HG03097 (cell line): ENCODE data around the gene OSBPL2.
A peak's percentile ranks its signal among the peaks of the same experiment; 100 is the strongest.

Source experiments
- ATAC-seq: cut with Tn5 transposase; IDR thresholded peaks from one replicate; pipeline ENCODE4 v1.9.1; 2021; ENCODE audit not compliant: unreplicated experiment, low FRiP score

The OSBPL2 gene

GRCh38 chr20:62296724-62297448 lies 58.6 kb downstream of the OSBPL2 start:
- ATAC-seq, result no peak

GRCh38 chr20:62297449-62298227 lies 59.3 kb downstream of the OSBPL2 start:
- no peak for ATAC-seq

- no peak for ATAC-seq
Observed at GRCh38 chr20:62298577-62299249, 60.4 kb downstream of the OSBPL2 start.

GRCh38 chr20:62299666-62300236 lies 61.4 kb downstream of the OSBPL2 start:
- ATAC-seq, result no peak

DNA sequence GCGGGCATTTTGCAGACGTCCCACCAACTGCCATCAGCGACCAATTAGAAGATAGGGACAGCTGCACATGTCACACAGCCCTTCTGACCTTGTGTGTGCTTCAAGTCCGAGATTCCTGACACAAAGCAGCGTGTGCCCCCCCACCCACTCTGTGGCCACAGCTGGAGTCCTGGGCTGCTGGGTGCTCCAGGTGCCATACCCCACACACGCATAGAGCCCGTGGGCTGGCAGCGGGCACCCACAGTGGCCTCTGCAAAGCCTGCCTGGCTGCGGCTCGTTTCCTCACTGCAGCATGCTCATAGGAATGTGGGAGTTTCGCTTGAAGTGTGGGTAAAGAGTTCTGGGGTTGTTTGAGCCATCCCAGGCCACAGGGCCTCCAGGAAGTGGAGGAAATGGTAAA lies 62.0 kb downstream of the OSBPL2 start:
- no peak for ATAC-seq

DNA sequence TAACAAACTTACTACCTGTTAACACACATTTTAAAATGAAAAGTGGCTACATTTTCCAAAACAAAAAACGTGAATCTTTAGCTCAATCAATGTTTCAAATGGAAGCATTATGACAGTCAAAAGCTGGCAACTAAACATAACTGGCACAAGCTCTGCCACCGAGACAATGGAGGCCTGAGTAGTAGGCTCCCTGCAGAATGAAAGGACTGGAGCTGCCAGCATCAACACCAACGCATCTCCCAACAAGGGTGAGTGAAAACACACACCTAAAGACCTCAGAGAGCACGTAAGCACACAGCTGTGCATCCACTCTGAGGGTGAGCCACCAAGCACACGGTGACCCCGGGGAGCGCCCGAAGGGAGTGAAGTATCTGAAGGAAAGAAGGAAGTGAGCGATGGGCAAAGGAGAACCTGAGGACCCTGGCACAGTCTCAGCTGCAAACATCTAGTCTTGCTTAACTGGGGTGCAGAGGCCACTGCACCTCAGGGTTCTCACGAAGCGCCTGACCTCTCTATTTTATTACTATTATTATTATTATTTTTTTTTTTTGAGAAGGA lies 62.9 kb downstream of the OSBPL2 start:
- no peak for ATAC-seq

- peak; percentile 37 for ATAC-seq
Observed at GRCh38 chr20:62301773-62302340, 63.5 kb downstream of the OSBPL2 start.

- ATAC-seq, result peak; percentile 83
Observed at GRCh38 chr20:62302341-62303061, 64.2 kb downstream of the OSBPL2 start, which contains the start of gene ADRM1. Gene ADRM1 (plus strand): TSS chr20:62302997. CDS start chr20:62303569, 572 bp downstream.

- no peak for ATAC-seq
Observed at GRCh38 chr20:62303062-62303339, 64.7 kb downstream of the OSBPL2 start.

GRCh38 chr20:62303340-62304226 lies 65.3 kb downstream of the OSBPL2 start:
- no peak for ATAC-seq

DNA sequence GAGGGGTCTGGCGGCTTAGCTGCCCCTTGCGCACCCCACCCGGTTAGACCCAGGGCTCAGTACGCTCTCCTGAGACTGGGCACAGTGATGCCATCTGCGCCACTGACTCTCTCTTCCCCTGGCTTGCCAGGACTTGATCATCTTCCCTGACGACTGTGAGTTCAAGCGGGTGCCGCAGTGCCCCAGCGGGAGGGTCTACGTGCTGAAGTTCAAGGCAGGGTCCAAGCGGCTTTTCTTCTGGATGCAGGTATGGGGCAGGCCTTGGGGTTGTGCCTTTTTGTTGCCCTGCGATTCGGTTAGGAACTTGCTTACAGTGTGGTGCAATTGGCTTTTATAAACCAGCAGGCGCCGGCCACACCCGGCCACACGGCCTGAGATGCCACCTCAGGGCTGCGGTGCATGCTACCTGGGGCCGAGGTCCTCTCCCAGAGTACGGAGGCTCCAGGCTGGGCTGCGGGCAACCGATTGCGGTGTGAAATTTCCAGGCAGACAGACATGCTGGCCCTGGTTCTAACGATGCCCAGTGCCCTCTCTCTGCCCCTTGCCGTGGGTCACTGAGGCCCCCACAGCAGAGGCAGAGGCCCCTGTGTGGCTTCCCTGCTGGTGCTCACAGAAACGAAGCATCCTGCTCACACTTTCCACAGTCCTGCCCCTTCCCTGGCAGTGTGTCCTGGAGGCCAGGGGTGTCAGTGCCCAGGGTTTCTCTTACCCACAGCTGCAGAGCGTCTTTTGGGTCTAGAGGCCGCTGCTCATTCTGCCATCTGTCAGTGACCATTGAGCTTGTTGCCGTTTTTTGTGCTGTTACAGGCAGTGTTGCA lies 66.2 kb downstream of the OSBPL2 start:
- no peak for ATAC-seq

GRCh38 chr20:62305149-62305764 lies 66.9 kb downstream of the OSBPL2 start:
- no peak for ATAC-seq

DNA sequence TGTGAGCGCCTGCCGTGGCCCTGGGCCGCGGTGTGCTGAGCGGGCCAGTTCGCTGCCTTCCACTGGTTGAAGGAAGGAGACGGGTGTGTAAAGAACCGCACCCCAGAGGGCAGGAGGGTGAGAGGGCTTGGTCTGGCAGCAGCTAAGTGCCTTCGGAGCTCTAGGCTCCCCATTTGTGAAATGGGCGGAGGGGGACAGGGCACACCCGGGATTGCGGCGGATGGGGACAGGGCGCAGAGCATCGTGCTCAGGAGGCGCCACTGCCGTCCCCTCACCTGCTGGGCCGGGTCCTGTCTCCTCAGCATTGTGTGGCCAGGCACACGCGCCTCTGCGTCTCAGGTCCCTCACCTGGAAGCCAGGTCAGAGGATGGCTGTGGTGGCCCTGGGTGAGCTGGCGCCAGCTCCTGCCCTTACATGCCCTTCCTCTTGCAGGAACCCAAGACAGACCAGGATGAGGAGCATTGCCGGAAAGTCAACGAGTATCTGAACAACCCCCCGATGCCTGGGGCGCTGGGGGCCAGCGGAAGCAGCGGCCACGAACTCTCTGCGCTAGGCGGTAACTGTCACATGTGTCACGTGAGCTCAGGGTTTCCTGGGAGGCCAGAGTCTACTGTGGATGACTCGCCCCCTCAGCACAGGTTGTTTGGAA lies 67.6 kb downstream of the OSBPL2 start:
- ATAC-seq, result no peak

DNA sequence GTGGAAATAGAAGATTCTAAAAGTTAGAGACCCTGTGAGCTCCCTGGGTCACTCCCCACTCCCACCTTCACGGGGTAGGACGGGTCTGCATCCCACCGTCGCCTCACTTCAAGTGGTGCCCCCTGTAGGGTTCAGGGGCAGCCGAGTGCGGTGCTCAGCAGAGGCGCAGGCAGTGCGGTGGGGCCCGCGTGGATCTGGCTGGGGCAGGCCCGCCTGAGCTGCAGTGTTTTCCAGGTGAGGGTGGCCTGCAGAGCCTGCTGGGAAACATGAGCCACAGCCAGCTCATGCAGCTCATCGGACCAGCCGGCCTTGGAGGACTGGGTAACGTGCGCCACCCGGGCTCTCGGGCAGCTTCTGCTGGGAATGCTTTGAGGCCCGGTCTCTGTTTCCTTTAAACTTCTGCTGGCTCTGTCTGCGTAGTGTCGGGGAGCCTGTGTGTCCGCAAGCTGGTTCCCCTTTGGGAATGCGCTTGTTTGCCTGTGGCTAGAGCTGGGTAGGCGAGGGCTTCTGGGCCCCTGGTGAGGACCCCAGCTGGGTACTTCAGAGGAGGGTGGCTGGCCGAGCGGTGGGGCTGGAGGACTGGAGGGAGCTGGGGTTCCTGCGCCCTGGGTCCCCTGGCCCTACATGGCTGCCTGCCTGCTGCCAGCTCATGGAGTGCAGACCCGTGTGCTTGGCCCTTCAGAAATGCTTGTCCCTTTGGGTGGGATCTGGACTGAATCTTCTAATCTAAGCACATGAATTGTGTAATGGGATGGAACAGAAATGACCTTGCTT lies 68.3 kb downstream of the OSBPL2 start:
- ATAC-seq, result no peak

DNA sequence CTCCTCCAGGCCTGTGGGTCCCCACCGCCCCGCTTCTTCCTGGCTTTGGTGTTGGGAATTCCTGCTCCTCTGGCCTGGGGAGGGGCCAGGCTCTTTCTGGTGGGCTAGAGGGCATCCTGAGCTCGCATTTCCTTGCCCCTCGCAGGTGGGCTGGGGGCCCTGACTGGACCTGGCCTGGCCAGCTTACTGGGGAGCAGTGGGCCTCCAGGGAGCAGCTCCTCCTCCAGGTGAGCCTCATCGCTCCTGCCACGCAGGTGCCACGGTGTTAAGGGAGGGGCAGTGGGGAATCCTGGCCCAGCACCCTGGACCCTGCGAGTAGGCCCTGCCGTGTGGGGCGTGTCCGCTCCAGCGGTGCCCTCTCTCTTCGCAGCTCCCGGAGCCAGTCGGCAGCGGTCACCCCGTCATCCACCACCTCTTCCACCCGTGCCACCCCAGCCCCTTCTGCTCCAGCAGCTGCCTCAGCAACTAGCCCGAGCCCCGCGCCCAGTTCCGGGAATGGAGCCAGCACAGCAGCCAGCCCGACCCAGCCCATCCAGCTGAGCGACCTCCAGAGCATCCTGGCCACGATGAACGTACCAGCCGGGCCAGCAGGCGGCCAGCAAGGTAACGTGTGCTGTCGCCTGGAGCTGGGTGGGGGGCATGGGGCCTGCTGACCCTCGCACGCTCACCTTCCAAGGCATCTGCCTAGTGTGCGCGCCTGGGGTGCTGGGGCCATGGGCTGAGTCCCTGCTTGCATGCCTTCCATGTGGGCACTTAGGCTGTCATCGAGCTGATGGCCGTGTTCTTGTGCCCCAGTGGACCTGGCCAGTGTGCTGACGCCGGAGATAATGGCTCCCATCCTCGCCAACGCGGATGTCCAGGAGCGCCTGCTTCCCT lies 69.1 kb downstream of the OSBPL2 start:
- ATAC-seq, result no peak
